Mammary epithelial cell (primary cell): ENCODE measurements around the gene DDX23.

Source experiments
- EZH2 ChIP-seq: IDR thresholded peaks from 2 replicates; pipeline ENCODE4 v1.6.1; 2012; ENCODE audit warnings: low read length, inconsistent platforms, borderline replicate concordance
- TF ChIP-seq, protein P1 (sequence below), 2 donors: IDR thresholded peaks in 1 of 2; conservative IDR thresholded peaks in 1 of 2; 2 replicates each; pipeline ENCODE4 v1.5.1; 2011 to 2012; ENCODE audit warnings: inconsistent platforms in 2 of 2, low read length in 2 of 2, mild to moderate bottlenecking in 2 of 2, control low read depth in 1 of 2, low read depth in 1 of 2; ENCODE audit not compliant: insufficient read depth in 1 of 2; ENCODE audit errors: extremely low read depth in 1 of 2

DNA sequence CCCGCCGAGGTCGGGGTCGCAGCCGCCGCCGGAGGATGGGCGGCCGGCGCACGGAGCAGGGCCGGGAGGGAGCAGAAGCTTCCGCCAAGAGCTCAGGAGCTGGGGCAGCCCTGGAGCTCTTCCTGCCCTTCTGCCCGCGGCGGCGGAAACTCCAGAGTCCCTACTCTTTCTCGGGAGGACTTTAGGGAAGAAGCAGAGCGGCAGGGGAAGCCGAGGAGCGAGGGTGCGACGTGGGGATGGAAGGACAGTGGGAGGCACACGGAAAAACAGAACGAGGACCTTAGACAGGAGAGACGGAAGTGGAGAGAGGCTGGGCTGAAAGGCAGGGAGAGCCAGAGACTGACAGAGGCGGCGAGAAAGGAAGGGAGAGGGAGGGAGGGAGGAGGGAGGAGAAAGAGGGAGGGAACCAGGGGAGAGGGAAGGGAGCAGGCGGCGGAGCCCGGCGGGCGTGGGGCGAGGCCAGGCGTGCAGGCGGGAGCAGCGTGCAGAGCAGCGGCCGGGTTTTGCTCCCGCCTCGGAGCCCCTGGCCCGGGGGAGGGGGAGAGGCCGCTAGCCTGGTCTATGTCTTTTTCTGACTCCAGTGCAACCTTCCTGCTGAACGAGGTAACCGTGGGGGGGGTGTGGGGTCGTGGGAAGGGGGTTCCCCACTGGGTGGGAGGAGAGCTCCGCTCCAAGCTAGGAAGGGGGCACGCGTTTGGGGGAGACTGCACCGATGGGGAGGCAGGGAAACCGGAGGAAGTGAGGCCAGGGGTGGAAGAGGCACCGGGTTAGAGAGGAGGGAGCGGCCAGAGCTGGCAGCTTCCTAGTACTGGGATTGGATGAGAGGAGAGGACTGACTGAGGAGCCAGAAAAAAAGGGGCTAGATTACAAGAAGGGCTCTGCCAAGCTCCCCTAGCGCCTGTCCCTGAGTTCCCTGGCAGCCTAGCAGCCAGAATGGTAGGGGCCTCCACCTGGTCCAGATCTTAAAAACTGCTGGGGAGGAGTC, 36.5 kb downstream of the DDX23 start:
- TF ChIP-seq, protein P1, sequence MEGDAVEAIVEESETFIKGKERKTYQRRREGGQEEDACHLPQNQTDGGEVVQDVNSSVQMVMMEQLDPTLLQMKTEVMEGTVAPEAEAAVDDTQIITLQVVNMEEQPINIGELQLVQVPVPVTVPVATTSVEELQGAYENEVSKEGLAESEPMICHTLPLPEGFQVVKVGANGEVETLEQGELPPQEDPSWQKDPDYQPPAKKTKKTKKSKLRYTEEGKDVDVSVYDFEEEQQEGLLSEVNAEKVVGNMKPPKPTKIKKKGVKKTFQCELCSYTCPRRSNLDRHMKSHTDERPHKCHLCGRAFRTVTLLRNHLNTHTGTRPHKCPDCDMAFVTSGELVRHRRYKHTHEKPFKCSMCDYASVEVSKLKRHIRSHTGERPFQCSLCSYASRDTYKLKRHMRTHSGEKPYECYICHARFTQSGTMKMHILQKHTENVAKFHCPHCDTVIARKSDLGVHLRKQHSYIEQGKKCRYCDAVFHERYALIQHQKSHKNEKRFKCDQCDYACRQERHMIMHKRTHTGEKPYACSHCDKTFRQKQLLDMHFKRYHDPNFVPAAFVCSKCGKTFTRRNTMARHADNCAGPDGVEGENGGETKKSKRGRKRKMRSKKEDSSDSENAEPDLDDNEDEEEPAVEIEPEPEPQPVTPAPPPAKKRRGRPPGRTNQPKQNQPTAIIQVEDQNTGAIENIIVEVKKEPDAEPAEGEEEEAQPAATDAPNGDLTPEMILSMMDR (conservative IDR thresholded peaks at IDR 0.05 in 1 of 2, IDR thresholded peaks at IDR 0.05 in 1 of 2; ENCODE audit: extremely low read depth in 1 of 2, insufficient read depth in 1 of 2, low read depth in 1 of 2, low read length in 2 of 2), result no peak
- no peak for TF ChIP-seq EZH2
